ENCODE data around the gene PTPA. TPM values are rescaled to one million over a fixed set of nuclear protein-coding genes. Genes with fewer than 3 reads are reported as not detected.

Gene PTPA
- total and polyA plus RNA-seq, 2 donors (not counting 3 experiments of a cell fraction or from before 2014, with no cell fraction given): 97.7 to 121 TPM

- Histone ChIP-seq H3K36me3 (ENCODE audit: control insufficient read depth in 2 of 2, extremely low read depth in 1 of 2, insufficient read depth in 2 of 2, low read length in 2 of 2) (peaks cover 6 to 7% of the 10 kb centered on the region in 2 experiments), H3K9me3 (replicated peaks; ENCODE audit: control insufficient read depth, insufficient read depth, low read length) (no peaks in the 10 kb centered on the region), H3K27ac (ENCODE audit: insufficient read depth, low read depth, low read length) (peak overlapping the region; percentile 99), H3K4me3 (replicated peaks in 1 of 3; ENCODE audit: insufficient read depth in 1 of 3, low read depth in 1 of 3, low read length in 3 of 3) (peak overlapping the region in 2 of 3 experiments; percentile 2 to 14), H3K79me2 (ENCODE audit: control insufficient read depth, insufficient read depth, low read length) (peaks cover 4% of the 10 kb centered on the region), H2AFZ (ENCODE audit: low read depth, low read length) (no peak overlapping the region), H3K9me1 (replicated peaks; ENCODE audit: control insufficient read depth, extremely low read depth, insufficient read depth, low read length) (no peaks in the 10 kb centered on the region), H3K4me1 (ENCODE audit: control insufficient read depth, extremely low read depth, insufficient read depth, low read length) (peaks cover 55% of the 10 kb centered on the region), H3K4me2 (ENCODE audit: insufficient read depth, low read length) (peak overlapping the region; percentile 62), H3K27me3 (ENCODE audit: control insufficient read depth in 2 of 2, insufficient read depth in 2 of 2, low read length in 2 of 2) (no peaks in the 10 kb centered on the region), H3K9ac (replicated peaks; ENCODE audit: extremely low read depth, insufficient read depth, low read length) (peak overlapping the region; percentile 99), H4K20me1 (replicated peaks; ENCODE audit: control insufficient read depth, extremely low read depth, insufficient read depth, low read length) (no peaks in the 10 kb centered on the region)
- TSS peak; percentile 92 for BruUV-seq (replicated peaks)
- DNase-seq (ENCODE audit: low read depth, low spot score) (peak; percentile 16), FAIRE-seq (peak; percentile 24)
- TF ChIP-seq POLR2AphosphoS5 (IDR thresholded peaks at IDR 0.05; ENCODE audit: insufficient read depth, low read depth, low read length) (no peak), POLR2A (IDR thresholded peaks at IDR 0.05; ENCODE audit: low read depth, low read length) (peak; percentile 15)
- ChIA-PET CTCF (interaction anchor here (0.7 to 9.5 kb wide), 22 partner anchors 9 to 650 kb away, joined by 3 to 287 read pairs (median 6); partner anchors contain the start of genes C9orf50, IER5L and NTMT1), POLR2A (interaction anchor here (0.7 to 2.8 kb wide), 6 partner anchors 27 to 484 kb away, joined by 3 to 39 read pairs (median 6); partner anchors contain the start of gene IER5L)
- dilution Hi-C loops (cut with MboI; ENCODE audit: extremely low pct_ligation_motif_present, low sequenced_read_pairs): no loop called here
- intact Hi-C loops (cut with micrococcal nuclease): loop anchor here (1.0 kb wide), 1 partner anchor 273 kb away; no protein-coding TSS in a partner anchor
Measured at GRCh38 chr9:129140397-129141065, 29.3 kb downstream of the PTPA start.

- FAIRE-seq: peak; percentile 97
- peaks cover 4% of the 10 kb centered on the region for H3K79me2 ChIP-seq (ENCODE audit: control insufficient read depth, insufficient read depth, low read length)
- dilution Hi-C loops (cut with MboI; ENCODE audit: extremely low pct_ligation_motif_present, low sequenced_read_pairs): no loop called here
Measured at GRCh38 chr9:129141066-129142041, 30.1 kb downstream of the PTPA start.

More at GRCh38 chr9:129141066-129142041, 30.1 kb downstream of the PTPA start:
- CTCF ChIA-PET: interaction anchor here (1.3 to 9.5 kb wide), 13 partner anchors 10 to 483 kb away, joined by 4 to 287 read pairs (median 14); partner anchors contain the start of genes C9orf50, CRAT, IER5L and NTMT1
- peak overlapping the region; percentile 99 for H3K27ac ChIP-seq (ENCODE audit: insufficient read depth, low read depth, low read length)
- H3K9me3 ChIP-seq (replicated peaks; ENCODE audit: control insufficient read depth, insufficient read depth, low read length): no peaks in the 10 kb centered on the region
- H2AFZ ChIP-seq (ENCODE audit: low read depth, low read length): no peak overlapping the region
- peaks cover 6 to 7% of the 10 kb centered on the region in 2 experiments for H3K36me3 ChIP-seq (ENCODE audit: control insufficient read depth in 2 of 2, extremely low read depth in 1 of 2, insufficient read depth in 2 of 2, low read length in 2 of 2)
- TF ChIP-seq FOS (IDR thresholded peaks at IDR 0.05; ENCODE audit: borderline replicate concordance, insufficient read depth, low read length) (peak; percentile 23), POLR2AphosphoS5 (IDR thresholded peaks at IDR 0.05; ENCODE audit: insufficient read depth, low read depth, low read length) (no peak), JUN (IDR thresholded peaks at IDR 0.05; ENCODE audit: borderline replicate concordance, insufficient read depth, insufficient read length, low read depth) (peak; percentile 65), POLR2A (IDR thresholded peaks at IDR 0.05; ENCODE audit: low read depth, low read length) (peak; percentile 20)
- BruUV-seq (replicated peaks): TSS peak; percentile 79
- intact Hi-C loops (cut with micrococcal nuclease): loop anchor here (2.0 kb wide), 1 partner anchor 61 kb away; no protein-coding TSS in a partner anchor
- peak; percentile 91 for DNase-seq (ENCODE audit: low read depth, low spot score)
- H3K4me2 ChIP-seq (ENCODE audit: insufficient read depth, low read length): peak overlapping the region; percentile 28
- H3K27me3 ChIP-seq (ENCODE audit: control insufficient read depth in 2 of 2, insufficient read depth in 2 of 2, low read length in 2 of 2): no peaks in the 10 kb centered on the region
- H3K4me1 ChIP-seq (ENCODE audit: control insufficient read depth, extremely low read depth, insufficient read depth, low read length): peaks cover 58% of the 10 kb centered on the region
- H3K9me1 ChIP-seq (replicated peaks; ENCODE audit: control insufficient read depth, extremely low read depth, insufficient read depth, low read length): no peaks in the 10 kb centered on the region
- peak overlapping the region; percentile 99 for H3K9ac ChIP-seq (replicated peaks; ENCODE audit: extremely low read depth, insufficient read depth, low read length)
- H3K4me3 ChIP-seq (replicated peaks in 1 of 3; ENCODE audit: insufficient read depth in 1 of 3, low read depth in 1 of 3, low read length in 3 of 3): no peak overlapping the region
- POLR2A ChIA-PET: interaction anchor here (0.5 to 2.8 kb wide), 3 partner anchors 33 to 50 kb away, joined by 3 to 39 read pairs (median 14); partner anchors contain the start of gene IER5L
- no peaks in the 10 kb centered on the region for H4K20me1 ChIP-seq (replicated peaks; ENCODE audit: control insufficient read depth, extremely low read depth, insufficient read depth, low read length)

Data from endothelial cell of umbilical vein (primary cell).